GM21786 (cell line): ENCODE data around the gene HMCN2.
"Not testable (repeated sequence)": the region's sequence is repeated elsewhere in the genome, so short reads cannot be mapped to it uniquely, and the experiment has no call there.

Experiments used
- ATAC-seq: cut with Tn5 transposase; IDR thresholded peaks from one replicate; pipeline ENCODE4 v1.9.1; 2021; ENCODE audit not compliant: unreplicated experiment

HMCN2 gene

DNA sequence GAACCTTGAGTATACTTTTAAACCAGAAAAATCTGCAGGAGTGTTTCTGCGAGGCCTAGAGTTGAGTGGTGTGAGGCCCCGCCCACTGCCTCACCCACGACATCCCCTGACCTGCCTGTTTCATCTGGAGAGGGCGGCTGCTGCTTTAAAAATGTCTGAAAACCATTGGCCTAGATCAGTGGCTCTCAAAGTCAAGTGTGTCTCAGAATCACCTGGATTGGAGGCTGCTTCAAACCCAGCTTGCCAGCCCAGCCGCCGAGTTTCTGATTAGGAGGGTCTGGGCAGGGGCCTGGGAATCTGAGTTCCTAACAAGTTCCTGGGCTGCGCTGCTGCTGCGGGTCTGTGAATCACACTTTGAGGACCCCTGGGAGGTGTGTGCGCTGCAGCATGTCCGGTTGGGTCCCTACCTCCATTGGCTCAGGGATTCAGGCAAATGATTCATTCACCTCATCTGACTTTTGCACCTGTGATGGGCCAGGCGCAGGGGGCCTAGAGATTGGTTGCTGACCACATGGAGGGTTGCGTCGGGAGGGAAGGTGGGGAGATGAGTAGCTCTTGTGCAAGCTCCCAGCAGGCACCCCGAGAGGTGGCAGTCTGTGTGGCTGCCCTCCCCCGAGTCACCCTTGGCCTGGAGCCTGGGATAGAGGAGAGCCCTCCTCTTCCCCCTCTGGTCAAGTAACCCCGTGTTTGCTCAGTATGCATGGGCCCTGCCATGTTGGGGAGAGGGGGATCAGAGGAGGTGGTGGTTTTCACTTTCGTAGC is 27.6 kb upstream of the HMCN2 start:
- ATAC-seq = no peak

GRCh38 chr9:130239363-130239695 is 26.2 kb upstream of the HMCN2 start:
- ATAC-seq = no peak

- peak; percentile 61 for ATAC-seq
These were observed 25.8 kb upstream of the HMCN2 start for GRCh38 chr9:130239741-130240241.

DNA sequence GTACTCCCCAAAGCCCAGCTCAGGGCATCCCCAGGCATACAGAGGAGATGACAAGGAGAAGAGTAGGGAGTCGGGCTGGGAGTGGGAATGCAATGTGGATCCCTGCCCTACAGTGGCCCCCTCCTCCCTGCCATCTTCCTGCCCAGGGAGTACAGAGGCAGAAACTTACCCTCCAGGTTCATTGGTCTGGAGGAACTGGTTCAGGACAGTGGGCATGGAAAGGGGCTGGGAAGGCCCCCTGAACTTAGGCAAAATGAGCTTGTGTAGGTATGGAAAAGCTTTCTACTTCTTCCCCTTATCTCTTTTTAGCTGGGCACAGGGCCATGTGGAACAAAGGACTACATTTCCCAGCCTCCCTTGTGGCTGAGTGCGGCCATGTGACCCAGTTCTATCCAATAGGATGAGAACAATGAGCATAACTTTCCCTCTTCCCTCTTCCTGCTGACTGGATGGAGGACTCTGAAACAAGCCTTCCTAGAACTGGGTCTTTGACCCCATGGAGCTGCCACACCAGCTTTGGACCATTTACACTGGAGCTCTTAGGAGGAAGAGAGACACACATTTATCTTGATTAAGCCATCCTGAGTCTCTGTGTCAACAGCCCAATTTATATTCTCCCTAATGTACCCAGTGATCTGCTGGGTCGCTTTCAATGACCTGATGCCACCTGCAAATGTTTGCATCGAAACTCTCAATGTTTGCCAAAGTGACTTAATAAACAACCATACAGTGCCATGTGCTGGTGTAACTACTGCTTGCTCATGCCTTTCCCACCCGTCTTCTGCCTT is 25.0 kb upstream of the HMCN2 start:
- ATAC-seq = peak; percentile 38

DNA sequence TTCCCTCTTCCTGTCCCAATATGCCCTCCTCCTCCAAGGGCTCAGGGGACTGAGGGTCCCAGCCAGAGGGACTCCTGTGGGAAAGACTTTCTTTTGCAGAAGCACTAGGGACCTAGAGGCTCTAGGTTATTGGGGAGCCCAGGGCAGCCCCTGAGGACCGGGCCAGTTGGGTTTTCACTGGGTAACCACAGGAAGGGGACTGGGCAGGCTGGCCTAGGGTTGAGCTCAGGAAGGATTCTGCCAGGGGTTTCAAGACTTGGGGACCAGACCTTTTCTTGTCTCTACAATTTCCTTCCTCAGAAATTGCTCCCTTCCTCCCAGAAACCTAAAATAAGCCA is 24.4 kb upstream of the HMCN2 start:
- no peak for ATAC-seq

GRCh38 chr9:130242270-130243014 is 23.1 kb upstream of the HMCN2 start:
- no peak for ATAC-seq

- ATAC-seq = no peak
These were observed 22.3 kb upstream of the HMCN2 start for GRCh38 chr9:130243015-130243881.

DNA sequence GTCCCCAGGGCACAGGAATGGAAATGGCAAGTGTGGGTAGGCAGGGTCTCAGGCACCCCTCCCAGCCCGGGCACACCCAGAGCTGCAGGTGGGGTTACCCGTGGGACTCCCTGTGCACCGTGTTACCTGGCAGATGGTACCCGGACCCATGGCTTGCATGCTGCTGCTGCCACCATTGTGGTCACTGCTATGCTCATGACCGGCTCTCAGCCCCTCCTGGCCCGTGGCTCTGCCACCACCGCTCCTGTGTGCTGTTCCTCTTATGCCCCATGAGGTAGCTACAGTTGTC is 21.7 kb upstream of the HMCN2 start:
- ATAC-seq = no peak

GRCh38 chr9:130244548-130245165 is 20.9 kb upstream of the HMCN2 start:
- ATAC-seq = no peak

DNA sequence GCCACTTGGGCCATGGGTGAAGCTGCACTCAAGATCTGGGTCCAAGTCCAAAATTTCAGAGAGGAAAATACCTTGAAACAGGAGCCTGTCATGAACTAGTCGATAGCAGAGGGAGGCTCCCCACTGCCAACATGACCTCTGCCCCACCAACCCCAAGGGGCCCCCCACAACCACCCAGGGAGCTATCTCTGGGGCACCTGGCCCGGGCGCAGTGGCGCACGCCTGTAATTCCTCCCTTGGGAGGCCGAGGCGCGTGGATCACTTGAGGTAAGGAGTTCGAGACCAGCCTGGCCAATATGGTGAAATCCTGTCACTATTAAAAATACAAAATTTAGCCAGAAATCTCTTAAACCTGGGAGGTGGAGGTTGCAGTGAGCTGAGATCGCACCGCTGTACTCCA is 20.1 kb upstream of the HMCN2 start:
- ATAC-seq = no peak

DNA sequence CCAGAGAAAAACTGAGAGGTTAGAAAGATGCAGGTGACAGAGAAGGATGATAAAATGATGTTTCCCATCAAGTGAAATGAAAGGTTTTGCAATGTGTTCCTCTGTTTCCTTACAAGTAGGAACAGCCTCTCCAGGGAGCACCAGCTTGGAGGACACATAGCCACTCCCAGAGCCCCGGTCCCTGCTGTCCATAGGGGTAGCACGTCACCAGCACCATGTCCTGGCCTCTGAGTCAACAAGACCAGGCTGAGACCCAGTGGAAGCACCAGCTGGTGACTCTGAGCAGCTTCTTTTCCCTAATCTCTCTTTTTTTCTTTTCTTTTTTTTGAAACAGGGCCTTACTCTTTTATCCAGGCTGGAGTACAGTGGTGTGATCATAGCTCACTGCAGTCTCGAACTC is 19.4 kb upstream of the HMCN2 start:
- no peak for ATAC-seq

DNA sequence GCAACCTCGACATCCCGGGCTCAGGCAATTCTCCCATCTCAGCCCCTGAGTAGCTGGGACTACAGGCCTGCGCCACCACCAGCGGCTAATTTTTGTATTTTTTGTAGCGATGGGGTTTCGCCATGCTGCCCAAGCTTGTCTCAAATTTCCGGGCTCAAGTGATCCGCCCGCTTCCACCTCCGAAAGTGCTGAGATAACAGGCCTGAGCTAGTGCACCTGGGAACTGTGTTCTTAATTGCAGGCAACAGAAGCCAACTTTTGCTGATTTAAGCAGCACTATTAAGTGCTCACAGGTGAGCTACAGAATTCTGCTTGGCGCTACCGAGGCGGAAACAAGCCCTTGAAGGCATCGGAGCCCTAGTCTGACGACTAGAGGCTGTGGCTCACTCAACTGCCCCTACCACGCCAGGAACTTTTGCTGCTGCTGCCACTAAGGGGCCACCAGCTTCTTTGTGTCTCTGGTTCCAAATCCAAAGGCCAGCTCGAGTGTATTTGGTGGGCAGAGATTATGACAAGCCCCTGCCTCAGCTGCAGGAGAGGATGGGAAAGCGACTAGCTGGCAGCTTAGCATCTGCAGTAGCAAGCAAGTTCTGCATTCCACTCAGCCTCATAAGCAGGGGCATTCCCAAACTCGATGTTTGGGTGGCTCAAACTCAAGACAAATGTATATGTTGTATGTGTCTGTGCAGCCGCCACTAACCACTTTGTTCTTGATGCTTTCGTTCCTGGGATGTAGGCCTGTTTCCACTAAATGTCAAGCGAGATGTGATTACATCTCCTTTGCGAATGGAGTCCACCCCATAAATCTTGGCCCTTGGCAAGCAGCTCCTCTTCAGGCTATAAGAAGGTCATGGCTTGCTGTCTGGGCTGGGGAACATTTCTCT is 10.6 kb upstream of the HMCN2 start:
- no peak for ATAC-seq

DNA sequence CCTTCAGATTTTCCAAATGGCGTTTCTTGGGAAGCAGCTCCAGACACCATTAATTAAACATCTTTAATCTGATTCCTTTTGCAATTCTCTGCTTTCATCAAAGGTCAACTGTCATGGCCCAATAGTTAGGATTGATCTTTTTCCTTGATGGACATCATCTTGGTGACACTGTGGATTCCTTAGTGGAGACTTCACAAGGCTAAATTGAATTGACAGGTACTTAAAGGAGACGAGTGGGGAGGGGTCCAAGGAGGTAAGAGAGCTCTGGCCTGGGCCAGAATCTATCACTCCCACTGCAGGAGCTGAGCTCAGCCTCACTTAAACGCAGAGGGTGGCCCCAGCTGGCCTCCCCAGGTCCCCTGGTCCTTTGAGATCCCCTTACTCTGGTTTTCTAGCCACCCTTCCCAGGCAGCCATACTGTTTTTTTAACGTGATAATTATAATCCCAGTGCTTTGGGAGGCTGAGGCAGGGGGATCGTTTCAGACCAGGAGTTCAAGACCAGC is 9.9 kb upstream of the HMCN2 start:
- no peak for ATAC-seq

- no peak for ATAC-seq
These were observed 8.9 kb upstream of the HMCN2 start for GRCh38 chr9:130256644-130257043.

DNA sequence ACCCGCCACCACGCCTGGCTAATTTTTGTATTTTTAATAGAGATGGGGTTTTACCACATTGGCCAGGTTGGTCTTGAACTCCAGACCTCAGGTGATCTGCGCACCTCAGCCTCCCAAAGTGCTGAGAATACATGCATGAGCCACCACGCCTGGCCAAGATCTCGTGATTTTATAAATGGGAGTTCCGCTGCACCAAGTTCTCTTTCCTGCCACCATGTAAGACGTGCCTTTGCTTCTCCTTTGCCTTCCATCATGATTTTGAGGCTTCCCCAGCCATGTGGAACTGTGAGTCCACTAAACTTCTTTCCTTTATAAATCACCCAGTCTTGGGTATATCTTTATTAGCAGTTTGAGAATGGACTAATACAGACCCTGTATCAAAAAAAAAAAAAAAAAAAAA is 7.4 kb upstream of the HMCN2 start:
- ATAC-seq = not testable (repeated sequence)

GRCh38 chr9:130259044-130259443 is 6.5 kb upstream of the HMCN2 start:
- no peak for ATAC-seq

DNA sequence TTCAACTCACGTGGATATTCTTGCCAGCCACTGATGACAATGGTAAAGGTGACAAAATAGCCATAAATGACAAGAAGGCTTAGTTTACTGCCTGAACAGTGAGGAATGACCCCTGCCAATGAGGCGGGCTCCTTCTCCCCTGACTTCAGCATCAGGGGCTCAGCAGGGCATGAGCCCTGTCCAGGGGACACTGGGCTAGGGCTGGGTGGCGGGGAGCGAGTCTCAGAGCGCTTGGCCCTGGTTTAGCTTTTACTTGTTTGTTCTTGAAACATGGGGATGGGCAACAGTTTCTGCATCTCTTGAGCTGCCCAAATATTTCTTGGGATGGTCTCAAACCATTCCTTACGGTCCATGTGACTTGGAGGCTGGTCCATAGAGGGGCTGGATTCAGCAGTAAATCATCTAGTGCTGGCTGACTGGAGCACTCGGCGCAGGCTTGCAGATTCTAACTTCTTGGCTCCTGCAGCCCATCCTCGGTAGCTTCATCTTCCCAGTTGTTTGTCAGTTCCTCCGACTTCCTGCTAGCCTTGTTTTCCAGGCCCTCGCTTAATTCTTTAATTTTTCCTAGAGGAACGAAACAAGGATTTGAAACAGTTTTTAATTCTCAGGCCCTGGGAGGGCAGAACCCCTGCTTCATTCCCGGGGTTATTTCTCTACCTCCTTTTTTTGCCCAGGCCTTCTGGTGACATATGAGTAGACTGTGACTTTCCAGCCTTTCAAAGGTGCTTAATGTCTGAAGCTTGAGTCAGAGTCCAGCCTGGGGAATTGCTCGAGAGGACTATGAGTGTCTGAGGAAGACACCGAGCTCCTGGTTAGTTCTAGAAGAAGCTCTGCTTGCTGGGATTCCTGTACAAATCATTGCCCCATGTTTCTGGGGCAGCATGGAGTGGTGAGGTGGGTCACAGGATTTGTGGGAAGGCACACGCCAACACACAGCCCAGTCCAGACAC is 4.5 kb upstream of the HMCN2 start:
- no peak for ATAC-seq

- ATAC-seq = no peak
These were observed 3.4 kb upstream of the HMCN2 start for GRCh38 chr9:130262061-130262745.
